Forelimb muscle (tissue), 1 donor: ENCODE results near the gene COLEC11. TPM values are rescaled to one million over a fixed set of nuclear protein-coding genes. Genes with fewer than 3 reads are reported as not detected.

Source experiments
- DNase-seq: peaks from one replicate; pipeline ENCODE4 v3.0.0-alpha.2; 2013; ENCODE audit warnings: low read depth
- polyA plus RNA-seq: library from polyadenylated mRNA; unstranded; fragments of 120-200 nt; gene quantifications from one replicate; pipeline ENCODE4 v1.2.1, GENCODE V29; 2013; ENCODE audit not compliant: insufficient read length

The COLEC11 gene
- polyA plus RNA-seq, 1 donor: 0.40 TPM

DNA sequence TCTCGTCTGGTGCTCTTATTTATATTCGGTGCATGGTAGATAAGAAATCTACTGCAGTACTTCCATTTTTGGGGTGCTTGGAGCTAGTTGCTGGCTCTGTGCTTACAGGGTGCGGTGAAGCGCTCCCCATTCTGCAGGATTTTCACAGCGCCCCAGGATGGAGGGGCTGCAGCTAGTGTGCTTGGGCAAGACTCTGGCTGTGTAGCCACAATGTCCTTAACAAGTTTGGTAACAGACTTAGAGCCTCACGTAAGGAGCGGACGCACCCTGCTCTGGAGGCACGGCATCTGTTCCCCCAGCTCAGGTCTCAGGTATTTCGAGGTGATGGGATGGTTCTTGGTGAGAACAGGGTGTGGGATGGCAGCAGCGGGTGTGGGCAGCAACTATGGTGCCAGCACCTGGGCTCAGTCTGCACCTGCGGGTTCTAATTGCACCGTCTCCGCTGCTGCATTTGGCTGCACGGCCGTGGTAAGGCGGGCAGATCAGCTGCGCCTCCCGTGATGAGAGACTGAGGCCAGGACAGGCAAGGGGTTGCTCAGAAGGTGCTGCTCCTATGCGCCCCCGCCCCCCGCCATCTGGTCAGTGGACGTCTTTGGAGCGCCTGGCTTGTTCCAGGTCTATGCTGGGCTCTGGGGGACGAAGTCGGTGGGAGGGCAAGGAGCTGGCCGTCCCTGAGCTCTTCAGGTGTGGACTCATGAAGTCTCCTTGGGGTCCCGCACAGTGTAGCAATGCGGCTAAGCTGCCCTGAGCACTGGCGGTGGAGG, 43.0 kb downstream of the COLEC11 start:
- DNase-seq: no peak

DNA sequence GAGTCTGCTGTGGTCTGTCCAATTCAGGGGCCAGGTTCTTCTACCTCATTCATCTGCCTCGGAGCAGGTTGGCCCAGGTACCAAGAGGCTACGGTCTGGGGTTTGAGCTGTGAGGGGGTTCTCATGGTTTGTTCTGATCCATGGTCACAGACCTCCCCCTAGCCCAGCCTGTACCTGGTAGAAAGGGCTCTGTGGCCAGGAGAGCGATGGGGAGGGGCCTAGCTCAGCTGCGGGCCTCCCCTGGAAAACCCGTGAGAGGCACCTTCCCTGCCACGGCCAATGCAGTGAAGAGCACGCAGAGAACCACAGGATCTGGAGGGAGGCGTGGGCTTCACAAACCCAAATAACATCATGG, 43.5 kb downstream of the COLEC11 start:
- no peak for DNase-seq

DNA sequence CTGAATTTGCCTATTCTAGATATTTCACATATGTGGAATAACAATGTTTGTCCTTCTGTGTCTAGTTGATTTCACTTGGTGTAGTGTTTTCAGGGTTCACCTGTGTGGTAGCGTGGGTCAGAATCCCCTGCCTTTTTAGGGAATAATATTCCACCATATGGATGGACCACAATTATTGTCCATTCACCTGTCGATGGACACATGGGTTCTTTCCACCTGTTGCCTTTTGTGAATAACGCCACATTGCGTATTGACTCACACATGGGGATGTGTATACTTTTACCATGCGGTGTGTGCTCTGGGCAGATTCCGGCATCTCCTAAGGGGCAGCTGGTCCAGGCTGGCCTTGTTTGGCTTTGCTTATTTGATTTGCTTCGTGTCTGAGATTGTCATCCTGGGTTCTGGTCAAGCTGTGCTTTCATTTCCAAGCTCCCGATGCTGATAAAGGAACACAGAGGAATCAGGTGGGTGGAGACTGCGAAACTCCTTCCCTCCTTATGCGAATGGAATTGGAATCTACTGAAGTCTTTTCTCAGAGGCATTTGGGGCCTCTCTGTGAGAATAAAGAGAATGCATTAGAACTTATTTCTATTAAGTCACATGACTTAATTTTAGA, 44.2 kb downstream of the COLEC11 start:
- no peak for DNase-seq

DNA sequence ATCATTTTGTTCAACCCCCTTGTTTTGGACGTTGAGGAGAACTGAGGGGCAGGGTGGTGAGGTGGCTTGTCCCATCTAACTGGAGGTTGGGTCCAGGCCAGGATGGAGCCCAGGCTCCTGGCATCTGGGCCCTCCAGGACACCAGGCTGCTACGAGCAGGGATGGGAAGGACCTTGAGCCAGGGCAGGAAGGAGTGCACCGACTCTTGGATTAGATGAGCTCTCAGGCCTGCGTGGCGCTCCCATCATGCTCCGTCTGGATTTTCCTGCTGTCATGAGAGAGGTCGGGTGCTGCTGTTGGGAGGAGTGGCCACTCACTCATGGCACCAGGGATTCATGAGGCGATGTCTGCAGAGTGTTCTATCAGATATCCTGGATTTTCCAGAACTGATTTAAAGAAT, 44.7 kb downstream of the COLEC11 start:
- DNase-seq: no peak

DNA sequence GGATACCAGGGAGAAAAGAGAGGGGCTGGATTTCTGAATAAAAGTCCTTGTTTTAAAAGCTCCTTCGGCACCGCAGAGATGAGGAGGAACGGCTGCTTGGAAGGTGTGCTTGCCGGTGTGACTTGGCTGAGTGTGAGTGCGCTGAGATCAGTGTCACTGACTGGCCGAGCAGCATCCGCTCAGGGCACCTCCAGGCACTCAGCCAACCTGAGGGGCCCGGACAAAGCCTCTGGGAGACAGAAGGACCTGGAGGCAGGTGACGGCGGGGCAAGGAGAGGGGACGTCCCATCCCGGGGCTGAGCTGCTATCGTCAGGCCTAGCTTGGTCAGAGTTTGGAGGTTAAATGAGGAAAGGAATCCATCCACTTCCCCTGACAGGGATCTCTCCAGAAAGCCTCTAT, 46.3 kb downstream of the COLEC11 start:
- DNase-seq: no peak

DNA sequence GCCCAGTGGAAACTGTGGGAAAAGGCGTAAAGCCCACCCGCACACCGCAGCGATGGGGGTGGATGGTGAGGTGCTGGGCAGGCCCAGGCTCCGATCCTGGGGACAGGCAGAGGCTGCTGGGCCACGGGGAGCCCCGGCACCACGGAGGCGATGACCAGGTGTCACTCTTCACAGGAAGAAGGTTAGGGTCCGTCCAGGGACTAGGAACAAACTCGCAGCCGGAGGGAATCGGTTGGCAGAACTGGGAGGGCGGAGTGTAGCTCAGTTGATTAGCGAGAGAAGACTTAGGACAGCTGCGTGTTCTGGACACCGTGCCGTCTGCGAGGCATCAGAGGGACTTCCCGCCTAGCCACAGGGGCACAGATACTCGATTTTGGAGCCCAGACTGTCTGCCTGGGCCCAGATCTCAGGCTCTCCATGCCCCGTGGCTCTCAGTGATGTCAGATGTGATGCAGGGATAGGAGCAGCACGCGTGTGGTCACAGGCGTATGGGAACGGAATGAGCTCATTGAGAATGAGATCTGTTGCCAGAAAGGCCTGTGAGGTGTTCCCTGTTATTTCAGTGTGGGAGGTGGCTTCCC, 47.0 kb downstream of the COLEC11 start:
- no peak for DNase-seq

DNA sequence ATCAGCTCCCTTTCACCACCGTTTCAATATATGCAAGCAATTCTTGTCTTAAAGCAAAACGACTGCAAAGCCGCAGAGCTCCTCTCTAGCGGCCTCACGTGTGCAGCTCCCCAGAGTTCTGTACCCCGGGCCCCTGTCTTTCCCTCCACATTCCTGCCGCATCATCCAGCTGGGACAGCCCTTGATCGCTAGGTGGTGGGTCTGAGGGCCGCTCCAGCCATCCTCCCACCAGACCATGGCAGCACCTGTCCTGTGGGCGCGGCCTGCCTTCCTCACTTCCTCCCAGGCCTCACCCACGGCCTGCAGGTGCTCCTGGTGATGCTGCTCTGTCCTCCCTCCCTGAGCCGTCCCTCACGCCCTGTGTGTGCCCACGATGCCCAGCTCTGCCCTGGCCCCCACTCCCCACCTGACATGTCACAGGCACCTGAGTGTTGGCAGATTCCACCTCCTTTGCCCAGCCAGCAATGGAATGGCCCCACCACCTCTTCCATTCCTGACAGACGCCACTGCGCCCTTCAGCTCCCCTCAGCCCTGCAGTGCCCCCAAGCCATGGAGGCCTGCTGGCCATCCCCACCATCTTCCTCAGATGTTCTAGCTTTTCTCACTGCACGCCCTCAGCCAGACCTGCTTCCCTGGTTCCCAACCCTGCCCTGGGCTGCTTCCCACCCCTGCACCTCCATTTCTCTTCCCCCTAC, 47.8 kb downstream of the COLEC11 start:
- no peak for DNase-seq

DNA sequence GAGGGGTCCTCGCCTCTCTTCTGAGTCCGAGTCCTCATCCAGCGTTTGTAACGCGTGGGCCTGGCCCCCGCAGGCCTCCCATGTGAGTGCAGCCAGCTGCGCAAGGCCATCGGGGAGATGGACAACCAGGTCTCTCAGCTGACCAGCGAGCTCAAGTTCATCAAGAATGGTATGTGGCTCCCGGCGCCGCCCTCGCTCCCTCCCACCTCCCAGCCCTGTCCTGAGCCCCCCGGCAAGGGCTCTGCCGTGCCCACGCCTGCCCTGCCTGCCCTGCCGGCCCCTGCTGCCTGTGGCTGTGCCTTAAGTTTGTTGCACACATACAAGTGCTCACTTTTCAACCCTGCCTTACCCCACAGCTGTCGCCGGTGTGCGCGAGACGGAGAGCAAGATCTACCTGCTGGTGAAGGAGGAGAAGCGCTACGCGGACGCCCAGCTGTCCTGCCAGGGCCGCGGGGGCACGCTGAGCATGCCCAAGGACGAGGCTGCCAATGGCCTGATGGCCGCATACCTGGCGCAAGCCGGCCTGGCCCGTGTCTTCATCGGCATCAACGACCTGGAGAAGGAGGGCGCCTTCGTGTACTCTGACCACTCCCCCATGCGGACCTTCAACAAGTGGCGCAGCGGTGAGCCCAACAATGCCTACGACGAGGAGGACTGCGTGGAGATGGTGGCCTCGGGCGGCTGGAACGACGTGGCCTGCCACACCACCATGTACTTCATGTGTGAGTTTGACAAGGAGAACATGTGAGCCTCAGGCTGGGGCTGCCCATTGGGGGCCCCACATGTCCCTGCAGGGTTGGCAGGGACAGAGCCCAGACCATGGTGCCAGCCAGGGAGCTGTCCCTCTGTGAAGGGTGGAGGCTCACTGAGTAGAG, 48.7 kb downstream of the COLEC11 start:
- DNase-seq: no peak

DNA sequence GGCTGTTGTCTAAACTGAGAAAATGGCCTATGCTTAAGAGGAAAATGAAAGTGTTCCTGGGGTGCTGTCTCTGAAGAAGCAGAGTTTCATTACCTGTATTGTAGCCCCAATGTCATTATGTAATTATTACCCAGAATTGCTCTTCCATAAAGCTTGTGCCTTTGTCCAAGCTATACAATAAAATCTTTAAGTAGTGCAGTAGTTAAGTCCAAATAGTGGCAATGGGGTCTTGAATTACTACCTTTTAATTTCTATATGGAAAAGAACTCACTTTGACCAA, 49.3 kb downstream of the COLEC11 start:
- no peak for DNase-seq

DNA sequence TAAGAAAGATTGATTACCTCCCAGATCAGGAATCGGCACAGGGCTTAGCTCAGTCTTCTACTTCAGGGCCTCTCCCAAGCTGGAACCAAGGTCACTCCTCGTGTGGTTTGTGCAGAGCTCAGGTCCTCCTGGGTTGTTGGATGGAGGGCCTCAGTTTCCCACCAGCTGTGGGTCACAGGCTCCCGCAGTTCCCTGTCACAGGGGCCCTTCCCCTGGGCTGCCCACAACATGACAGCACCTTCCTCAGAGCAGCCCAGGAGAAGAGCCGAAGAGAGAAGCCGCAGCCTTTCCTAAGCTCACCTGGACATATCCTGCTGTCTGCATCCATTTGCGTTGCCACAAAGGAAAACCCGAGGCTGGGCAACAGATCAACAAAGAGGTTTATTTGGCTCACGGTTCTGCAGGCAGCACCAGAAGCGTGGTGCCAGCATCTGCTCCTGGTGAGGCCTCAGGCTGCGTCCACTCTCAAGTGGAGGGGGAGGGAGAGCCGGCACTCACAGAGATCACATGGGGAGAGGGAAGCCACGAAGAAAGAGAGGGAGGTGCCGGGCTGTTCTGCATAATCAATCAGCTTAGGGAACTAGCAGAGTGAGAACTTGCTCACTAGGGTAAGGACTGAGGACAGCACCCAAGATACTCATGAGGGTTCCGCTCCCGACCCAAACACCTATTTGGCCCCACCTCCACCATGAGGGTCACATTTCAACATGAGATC, 50.1 kb downstream of the COLEC11 start:
- no peak for DNase-seq

DNA sequence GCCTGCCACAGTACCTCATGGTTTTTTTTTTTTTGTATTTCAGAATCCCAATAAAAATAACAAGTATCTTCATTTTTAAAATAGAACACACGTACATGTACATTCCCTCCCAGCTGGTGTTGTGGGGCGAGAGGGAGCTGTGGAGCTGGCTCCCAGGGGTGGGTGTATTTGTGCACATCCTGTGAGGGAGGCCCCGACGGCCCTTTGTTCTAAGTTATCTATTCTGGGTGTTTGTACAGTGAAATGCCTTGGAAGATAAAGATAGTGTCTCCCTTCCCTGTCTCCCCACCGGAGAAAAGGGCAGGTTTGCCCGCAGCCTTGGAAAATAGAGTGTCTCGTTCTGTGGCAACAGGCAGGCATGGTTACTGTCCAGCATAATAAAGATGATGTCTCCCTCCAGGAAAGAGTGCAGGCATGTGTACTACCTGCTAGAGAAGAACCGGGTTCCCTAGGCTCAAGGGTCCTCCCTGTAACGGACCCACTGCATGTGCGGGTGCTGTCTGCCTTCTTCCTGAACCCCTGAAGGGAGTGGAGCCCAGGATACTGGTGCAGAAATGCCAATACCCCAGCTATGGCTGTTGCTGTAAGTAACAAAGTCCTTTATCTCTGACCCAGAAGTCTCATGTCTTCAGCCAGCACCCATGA, 51.0 kb downstream of the COLEC11 start:
- DNase-seq: no peak

DNA sequence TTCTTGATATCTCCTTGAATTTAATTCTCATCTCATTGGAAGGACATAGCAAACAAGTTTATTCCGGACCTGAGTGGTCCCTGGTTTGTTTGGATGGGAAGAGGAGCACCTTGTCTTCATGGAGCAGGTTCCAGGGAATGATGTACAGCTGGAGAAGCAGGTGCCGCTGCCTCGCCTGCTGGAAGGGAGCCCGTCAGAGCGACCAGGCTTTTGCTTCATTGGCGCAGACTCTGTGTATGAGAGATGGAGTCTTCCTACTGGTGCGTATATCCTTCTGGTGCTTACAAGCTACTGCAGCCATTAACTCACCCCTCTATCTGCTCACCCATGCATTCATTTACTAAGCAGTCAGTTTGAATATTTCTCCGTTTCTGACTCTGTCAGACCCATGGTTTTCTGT, 51.5 kb downstream of the COLEC11 start:
- DNase-seq: no peak

DNA sequence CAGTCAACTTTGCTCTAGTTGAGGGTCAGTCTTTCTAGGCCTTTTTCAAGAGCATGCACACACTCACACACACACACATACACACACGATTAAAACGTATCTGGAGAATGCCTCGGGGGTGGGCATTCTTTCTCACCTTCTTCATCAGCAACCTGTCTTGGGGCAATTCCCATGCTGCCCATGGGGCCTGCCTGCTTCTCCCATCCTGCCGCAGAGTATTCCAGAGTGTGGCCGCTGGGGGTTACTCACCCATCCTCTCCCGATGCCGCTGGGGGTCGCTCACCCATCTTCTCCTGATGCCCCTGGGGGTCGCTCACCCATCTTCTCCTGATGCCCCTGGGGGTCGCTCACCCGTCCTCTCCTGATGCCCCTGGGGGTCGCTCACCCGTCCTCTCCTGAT, 52.3 kb downstream of the COLEC11 start:
- no peak for DNase-seq

DNA sequence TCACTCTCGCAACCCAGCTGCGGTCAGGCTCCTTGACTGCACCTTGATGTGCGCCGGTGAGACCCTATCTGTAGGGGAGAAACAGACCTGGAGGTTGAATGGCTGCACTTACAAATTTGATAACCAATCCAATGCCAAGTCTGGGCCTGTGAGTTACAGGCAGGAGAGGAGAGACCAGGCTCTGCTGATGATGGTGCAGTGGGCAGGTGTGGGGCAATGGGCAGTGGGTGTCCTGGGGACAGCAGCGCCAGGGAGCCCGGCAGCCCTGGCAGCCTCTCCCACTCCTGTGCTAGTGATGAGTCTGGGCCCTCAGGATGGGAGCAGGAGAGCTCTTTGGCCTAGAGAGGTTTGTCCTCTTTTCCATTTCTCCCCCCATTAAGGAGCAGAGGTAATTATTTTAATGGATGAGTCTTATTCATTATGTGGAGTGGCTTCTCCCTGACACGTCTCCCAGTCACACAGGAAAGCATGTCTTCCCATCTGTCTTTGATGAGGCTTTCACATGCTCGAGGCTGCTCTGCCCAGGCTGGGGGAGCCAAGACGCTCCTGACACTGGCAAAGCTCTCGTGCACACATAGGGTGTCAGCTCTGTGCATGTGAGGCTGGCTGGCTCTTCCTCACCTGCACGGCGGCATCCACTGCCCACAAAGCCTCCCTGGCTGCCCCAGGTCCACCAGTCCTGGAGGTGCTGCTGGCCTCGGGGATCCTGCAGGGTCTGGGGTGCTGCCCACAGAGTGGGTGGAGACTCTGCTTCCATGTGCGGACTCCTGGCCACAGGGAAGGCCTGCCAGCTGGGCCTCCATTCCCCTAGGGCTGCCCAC, 53.1 kb downstream of the COLEC11 start:
- no peak for DNase-seq

DNA sequence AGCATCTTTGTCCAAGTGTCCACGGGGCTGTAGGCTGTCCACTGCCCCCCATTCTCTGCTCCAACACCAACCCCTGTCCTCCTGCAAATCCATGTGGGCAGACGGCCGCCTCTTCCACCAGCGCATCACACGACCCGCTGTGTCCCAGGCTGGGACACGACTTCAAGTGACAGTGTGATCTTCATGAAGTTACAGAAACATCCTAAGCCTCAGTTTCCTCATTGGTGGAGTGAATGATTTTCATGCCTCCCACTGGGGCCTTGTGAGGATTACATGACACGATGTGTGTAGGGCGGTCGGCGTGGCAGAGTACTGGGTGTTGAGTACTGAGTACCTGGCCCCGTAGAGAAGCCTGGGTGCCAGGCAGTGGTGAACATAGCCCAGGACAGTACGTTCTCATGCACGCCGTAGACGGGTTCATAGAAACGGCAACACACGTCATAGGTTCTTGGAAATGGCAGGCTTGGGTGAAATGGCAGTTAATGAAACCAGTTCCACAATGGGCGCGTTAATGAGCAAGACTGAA, 53.8 kb downstream of the COLEC11 start:
- DNase-seq: no peak

DNA sequence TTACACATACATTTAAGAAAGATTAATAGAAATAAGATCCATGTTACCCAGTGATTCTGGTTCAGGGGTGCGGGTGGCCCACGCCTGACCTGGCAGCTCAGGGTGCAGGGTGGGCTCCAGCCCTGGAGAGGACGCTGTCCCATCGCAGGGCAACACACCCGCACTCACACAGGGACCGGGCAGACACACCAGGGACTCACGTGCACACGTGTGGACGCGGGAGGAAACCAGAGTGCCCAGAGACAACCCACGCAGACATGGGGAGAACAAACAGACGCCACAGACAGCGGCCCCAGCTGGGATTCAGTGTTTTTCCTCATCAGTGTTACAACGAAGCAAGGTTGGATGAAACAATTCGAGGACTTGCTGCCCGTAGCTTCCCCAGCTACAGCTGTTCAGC, 54.7 kb downstream of the COLEC11 start:
- DNase-seq: no peak

DNA sequence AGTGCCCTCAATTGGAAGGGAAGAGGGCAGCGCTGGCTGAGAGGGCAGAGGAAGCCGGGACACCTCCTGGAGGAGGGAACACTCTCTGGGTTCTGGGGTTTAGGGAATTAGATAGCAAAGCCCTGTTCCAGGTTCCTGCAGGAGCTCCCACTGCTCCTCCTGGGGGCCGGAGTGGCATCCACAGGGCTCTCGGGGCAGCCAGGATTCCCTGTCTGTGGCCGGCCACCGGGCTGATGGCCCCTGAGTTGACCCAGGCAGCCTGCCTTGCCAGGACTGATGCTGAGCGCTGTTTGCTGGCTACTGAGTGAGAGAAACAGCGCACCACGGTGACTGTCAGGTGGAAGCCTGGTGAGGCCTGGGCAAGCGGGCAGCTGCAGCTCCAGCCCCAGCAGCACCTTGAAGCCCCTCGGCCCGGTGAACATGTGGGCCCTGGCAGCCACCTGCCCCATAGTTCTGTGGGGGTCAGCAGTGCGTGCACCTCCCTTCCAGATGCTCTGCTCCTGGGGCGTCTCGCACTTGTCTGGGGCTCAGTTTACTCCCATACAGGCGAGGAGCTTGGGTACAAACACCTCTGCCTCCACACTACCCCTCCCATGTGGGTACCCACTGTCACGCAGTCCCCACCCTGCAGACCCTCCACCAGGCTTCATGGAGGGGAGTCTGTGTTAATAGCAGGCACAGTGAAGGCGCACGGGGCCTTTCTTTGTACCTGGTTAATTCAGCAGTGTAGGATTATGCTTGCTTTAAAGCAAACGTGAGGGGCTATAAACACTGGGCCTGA, 55.4 kb downstream of the COLEC11 start:
- no peak for DNase-seq

DNA sequence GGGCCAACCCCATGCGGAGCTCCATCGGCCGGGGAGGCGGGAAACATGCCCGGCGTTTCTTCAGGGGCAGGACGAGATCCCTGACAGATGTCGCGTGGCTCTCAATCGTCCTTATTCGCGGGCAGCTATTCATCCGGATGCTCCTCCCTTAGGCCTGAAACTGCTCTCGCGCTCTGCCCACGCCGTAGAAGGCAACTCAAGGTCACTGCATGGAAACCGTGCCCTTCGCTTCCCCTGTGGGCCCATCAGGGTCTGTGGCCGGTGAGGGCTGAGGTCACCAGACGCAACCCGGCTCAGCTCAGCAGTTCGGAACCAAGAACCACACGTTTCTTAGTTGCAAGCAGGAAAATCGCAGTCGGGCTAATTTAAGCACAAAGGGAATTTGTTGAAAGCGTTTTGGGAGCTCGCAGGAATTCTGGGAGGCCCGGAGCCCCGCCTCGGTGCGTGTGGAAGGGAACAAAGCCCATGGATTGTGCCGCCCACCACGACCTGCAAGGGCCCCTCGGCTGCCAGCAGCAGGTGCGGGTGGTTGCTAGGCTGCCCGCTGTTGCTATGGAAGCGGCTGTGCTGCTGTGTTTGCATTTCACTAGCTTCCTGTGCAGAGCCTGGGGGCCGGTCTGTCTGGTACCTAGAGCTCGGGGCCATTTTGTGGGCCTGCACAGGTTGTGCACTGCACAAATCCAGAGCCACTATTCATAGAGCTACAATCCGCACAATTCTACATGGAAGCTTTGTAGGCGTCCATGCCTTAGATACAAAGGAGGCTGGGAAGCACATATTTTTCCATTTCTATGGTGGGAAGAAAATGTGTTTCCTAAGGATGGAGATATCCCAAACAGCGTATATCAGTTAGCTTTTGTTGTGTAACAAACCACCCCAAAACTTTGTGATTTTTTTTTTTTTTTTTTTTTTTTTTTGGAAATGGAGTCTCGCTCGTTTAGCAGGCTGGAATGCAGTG, 57.1 kb downstream of the COLEC11 start:
- no peak for DNase-seq
